SK-N-MC (cell line): ENCODE data around the gene TPD52L2.

ENCODE experiments used
- EZH2 ChIP-seq: fragments of 200-600 bp; sonication (generic); IDR thresholded peaks from one replicate; pipeline ENCODE4 v1.6.1; 2017; ENCODE audit warnings: antibody characterized with exemption
- POLR2AphosphoS5 ChIP-seq: IDR thresholded peaks from 2 replicates; pipeline ENCODE4 v1.6.1; 2012; ENCODE audit warnings: mild to moderate bottlenecking, low read depth, low read length, borderline replicate concordance

- TF ChIP-seq POLR2AphosphoS5 (no peak), EZH2 (no peak)
These were observed 4.6 kb upstream of the TPD52L2 start for GRCh38 chr20:63860325-63861051.
